GOT3 (cell line): ENCODE data around the gene NAV2.
"Not testable (repeated sequence)": the region's sequence is repeated elsewhere in the genome, so short reads cannot be mapped to it uniquely, and the experiment has no call there.

ENCODE experiments used
- DNase-seq: peaks from one replicate; lab custom pipeline; 2025; ENCODE audit warnings: mixed read lengths; lab: John Stamatoyannopoulos, UW

NAV2 gene

GRCh38 chr11:20058749-20059458, 346.3 kb downstream of the NAV2 start:
- DNase-seq = no peak

GRCh38 chr11:20059587-20060021, 347.0 kb downstream of the NAV2 start:
- no peak for DNase-seq

GRCh38 chr11:20060181-20060580, 347.5 kb downstream of the NAV2 start:
- DNase-seq = no peak

GRCh38 chr11:20060647-20061205, 348.1 kb downstream of the NAV2 start:
- no peak for DNase-seq

- no peak for DNase-seq
Measured at GRCh38 chr11:20061776-20062175, 349.1 kb downstream of the NAV2 start.

- no peak for DNase-seq
Measured at GRCh38 chr11:20064961-20065405, 352.3 kb downstream of the NAV2 start.

GRCh38 chr11:20065406-20065805, 352.8 kb downstream of the NAV2 start:
- no peak for DNase-seq

GRCh38 chr11:20066013-20066782, 353.6 kb downstream of the NAV2 start:
- no peak for DNase-seq

GRCh38 chr11:20066783-20067156, 354.1 kb downstream of the NAV2 start:
- no peak for DNase-seq

- DNase-seq = no peak
Measured at GRCh38 chr11:20067665-20068064, 355.0 kb downstream of the NAV2 start.

GRCh38 chr11:20068691-20069090, 356.1 kb downstream of the NAV2 start:
- DNase-seq = no peak

GRCh38 chr11:20070459-20070858, 357.8 kb downstream of the NAV2 start:
- DNase-seq = no peak

GRCh38 chr11:20075627-20076026, 363.0 kb downstream of the NAV2 start:
- DNase-seq = no peak

GRCh38 chr11:20078846-20079245, 366.2 kb downstream of the NAV2 start:
- DNase-seq = no peak

- no peak for DNase-seq
Measured at GRCh38 chr11:20080032-20080685, 367.5 kb downstream of the NAV2 start.

- DNase-seq = no peak
Measured at GRCh38 chr11:20081336-20081735, 368.7 kb downstream of the NAV2 start.

- not testable (repeated sequence) for DNase-seq
Measured at GRCh38 chr11:20083877-20084276, 371.2 kb downstream of the NAV2 start.

- no peak for DNase-seq
Measured at GRCh38 chr11:20084921-20085814, 372.5 kb downstream of the NAV2 start.

GRCh38 chr11:20085918-20086317, 373.3 kb downstream of the NAV2 start:
- DNase-seq = no peak

GRCh38 chr11:20087118-20087521, 374.5 kb downstream of the NAV2 start:
- no peak for DNase-seq

GRCh38 chr11:20088397-20089225, 376.0 kb downstream of the NAV2 start:
- no peak for DNase-seq
